B cell (primary cell): ENCODE results near the gene SSH3. TPM values are rescaled to one million over a fixed set of nuclear protein-coding genes. Genes with fewer than 3 reads are reported as not detected.

Experiments used
- ATAC-seq: fragments of 200-7000 bp; cut with Tn5 transposase; one replicate; pipeline ENCODE4 v1.10.0; 2021; ENCODE audit warnings: low read depth, mild to moderate bottlenecking, moderate number of reproducible peaks, moderate library complexity
- CTCF ChIA-PET: fragments of 350-600 bp; sonication (Branson Sonifier 250); formaldehyde crosslinking; loops from one replicate; lab custom pipeline; 2021; ENCODE audit warnings: antibody characterized with exemption, inconsistent platforms; lab: Charles Lee
- POLR2A ChIA-PET: fragments of 350-600 bp; sonication (Branson Sonifier 250); formaldehyde crosslinking; loops from one replicate; lab custom pipeline; 2021; ENCODE audit warnings: antibody characterized with exemption; lab: Charles Lee
- DNase-seq: peaks from one replicate; pipeline ENCODE4 v3.0.0; 2013
- H2AFZ ChIP-seq: 2 replicates; pipeline ENCODE4 v1.6.1; 2012; ENCODE audit warnings: mild to moderate bottlenecking, low read depth, low read length; ENCODE audit not compliant: insufficient read depth, poor library complexity, severe bottlenecking
- H3K27ac ChIP-seq, 2 donors: 1 replicate in 1 of 2; 2 replicates in 1 of 2; pipeline ENCODE4 v1.5.1; 2012 to 2013; ENCODE audit warnings: low read length in 2 of 2, mild to moderate bottlenecking in 2 of 2, moderate library complexity in 1 of 2
- H3K27me3 ChIP-seq, 4 experiments: fragments of 200-600 bp in 1 of 4; sonication (generic) in 1 of 4; replicated peaks in 1 of 4; 1 replicate in 2 of 4; 2 replicates in 2 of 4; pipeline versions ENCODE4 v1.6.1 to v1.7.0; 2013 to 2016; ENCODE audit warnings: low read length in 3 of 4, mild to moderate bottlenecking in 2 of 4, mixed read lengths in 1 of 4, moderate library complexity in 1 of 4; ENCODE audit not compliant: insufficient read depth in 4 of 4, control insufficient read depth in 3 of 4; ENCODE audit errors: control extremely low read depth in 1 of 4
- H3K36me3 ChIP-seq, 2 experiments: replicated peaks in 1 of 2; 1 replicate in 1 of 2; 2 replicates in 1 of 2; pipeline versions ENCODE4 v1.6.1 to v1.7.1; 2013; ENCODE audit warnings: low read length in 1 of 2; ENCODE audit not compliant: insufficient read depth in 2 of 2, control insufficient read depth in 1 of 2; ENCODE audit errors: control extremely low read depth in 1 of 2, extremely low read depth in 1 of 2
- H3K4me1 ChIP-seq, 2 donors: fragments of 200-600 bp in 1 of 2; sonication (generic) in 1 of 2; 1 replicate in 1 of 2; 2 replicates in 1 of 2; pipeline versions ENCODE4 v1.5.1 to v1.6.1; 2013 to 2017; ENCODE audit warnings: low read length in 2 of 2; ENCODE audit not compliant: control insufficient read depth in 2 of 2, insufficient read depth in 2 of 2
- H3K4me2 ChIP-seq: replicated peaks from 2 replicates; pipeline ENCODE3; 2012; ENCODE audit warnings: mild to moderate bottlenecking, low read depth, low read length; ENCODE audit not compliant: poor library complexity, severe bottlenecking
- H3K4me3 ChIP-seq, 5 experiments: fragments of 200-600 bp in 1 of 5; sonication (generic) in 1 of 5; 1 replicate in 3 of 5; 2 replicates in 2 of 5; pipeline versions ENCODE4 v1.5.1 to v1.7.0; 2011 to 2016; ENCODE audit warnings: low read length in 4 of 5, mild to moderate bottlenecking in 4 of 5, low read depth in 2 of 5, control low read depth in 1 of 5, moderate library complexity in 1 of 5; ENCODE audit not compliant: insufficient read depth in 1 of 5; ENCODE audit errors: control extremely low read depth in 1 of 5, extremely low read depth in 1 of 5
- H3K79me2 ChIP-seq: fragments of 200-600 bp; sonication (generic); one replicate; pipeline ENCODE4 v1.6.0; 2016; ENCODE audit warnings: low read length; ENCODE audit not compliant: control insufficient read depth, insufficient read depth
- H3K9ac ChIP-seq: fragments of 200-600 bp; sonication (generic); 2 replicates; pipeline ENCODE4 v1.6.1; 2017; ENCODE audit warnings: mild to moderate bottlenecking, low read length, moderate library complexity
- H3K9me3 ChIP-seq, 3 donors: one replicate each; pipeline versions ENCODE4 v1.6.1 to v1.7.1; 2013; ENCODE audit warnings: low read length in 2 of 3; ENCODE audit not compliant: control insufficient read depth in 2 of 3, insufficient read depth in 1 of 3; ENCODE audit errors: control extremely low read depth in 1 of 3
- H4K20me1 ChIP-seq: 2 replicates; pipeline ENCODE4 v1.6.0; 2012; ENCODE audit warnings: mild to moderate bottlenecking, low read length; ENCODE audit not compliant: insufficient read depth, control insufficient read depth, poor library complexity, severe bottlenecking
- H3K27ac Mint-ChIP-seq: one replicate; pipeline ENCODE4 v1.8.0; 2021; ENCODE audit warnings: mixed read lengths
- H3K27me3 Mint-ChIP-seq: one replicate; pipeline ENCODE4 v1.8.0; 2021; ENCODE audit warnings: mixed read lengths
- H3K4me1 Mint-ChIP-seq: one replicate; pipeline ENCODE4 v1.8.0; 2021; ENCODE audit warnings: mixed read lengths
- H3K4me3 Mint-ChIP-seq: one replicate; pipeline ENCODE4 v1.8.0; 2021; ENCODE audit warnings: mixed read lengths
- H3K9me3 Mint-ChIP-seq: one replicate; pipeline ENCODE4 v1.8.0; 2022; ENCODE audit warnings: mixed read lengths; ENCODE audit not compliant: insufficient read depth
- EZH2 ChIP-seq: IDR thresholded peaks from 2 replicates; pipeline ENCODE4 v1.6.1; 2012; ENCODE audit warnings: borderline replicate concordance, low read depth, mild to moderate bottlenecking, moderate library complexity, low read length; ENCODE audit not compliant: insufficient read depth, poor library complexity, severe bottlenecking
- WGBS: methylation state at CpG from one replicate; pipeline ENCODE4 v1.1.5; 2013; ENCODE audit warnings: missing lambda C conversion rate; ENCODE audit not compliant: insufficient coverage; 5-methylcytosine and 5-hydroxymethylcytosine counted together
- intact Hi-C: fragments of 100-400 bp; cut with micrococcal nuclease; formaldehyde crosslinking; loops from one replicate; pipeline ENCODE4 v1.10.0; 2022
- polyA plus RNA-seq: library from polyadenylated mRNA; depleted of rRNA; stranded (reverse); fragments of >200 nt; gene quantifications from 2 replicates; pipeline ENCODE4 v1.2.3, GENCODE V29; 2012
- total RNA-seq, 2 donors: library from RNA; stranded (reverse); fragments of 120-200 nt in 1 of 2; gene quantifications; 1 replicate in 1 of 2; 2 replicates in 1 of 2; pipeline versions ENCODE4 v1.2.3 to v1.2.4, GENCODE V29; 2013 to 2022
- TF ChIP-seq, protein P1 (sequence below): fragments of 200-600 bp; IDR thresholded peaks from one replicate; pipeline ENCODE4 v1.8.0; 2022; ENCODE audit warnings: antibody characterized with exemption, mild to moderate bottlenecking

Gene SSH3
- total and polyA plus RNA-seq, 2 donors (not counting 1 experiment from before 2014, with no cell fraction given): 4.0 to 7.2 TPM

DNA sequence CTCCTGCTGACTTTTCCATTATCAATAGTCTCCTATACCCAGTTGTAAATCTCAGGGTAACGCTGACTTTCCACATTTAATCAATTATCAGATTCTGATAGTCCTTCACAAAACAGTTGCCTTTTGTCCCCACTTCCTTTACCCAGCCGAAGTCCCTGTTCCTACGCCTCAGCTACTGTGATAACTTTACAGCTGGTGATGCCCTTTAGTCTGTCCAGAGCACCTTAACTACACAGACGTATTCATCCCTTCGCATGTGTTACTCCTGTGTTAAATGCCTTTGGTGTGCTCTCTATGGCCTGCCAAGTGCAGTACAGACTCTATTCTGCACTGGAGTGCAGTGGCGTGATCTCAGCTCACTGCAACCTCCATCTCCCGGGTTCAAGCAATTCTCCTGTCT is 20.2 kb downstream of the SSH3 start:
- H3K4me1 ChIP-seq: peaks cover 7% of the 10 kb centered on the region in 2 donors
- H3K36me3 ChIP-seq: peaks cover 3% of the 10 kb centered on the region in 2 experiments
- Mint-ChIP-seq H3K27me3 (no peaks in the 10 kb centered on the region), H3K4me1 (peaks cover 3% of the 10 kb centered on the region), H3K9me3 (no peaks in the 10 kb centered on the region), H3K4me3 (no peak overlapping the region), H3K27ac (no peak overlapping the region)
- ChIA-PET POLR2A (no interaction called here), CTCF (interaction anchor here (1.3 to 7.1 kb wide), 5 partner anchors 14 to 62 kb away, joined by 5 to 76 read pairs (median 14); partner anchors contain the start of gene POLD4)
- no peak overlapping the region for H3K4me2 ChIP-seq
- H3K9me3 ChIP-seq: no peaks in the 10 kb centered on the region
- H3K27me3 ChIP-seq: no peaks in the 10 kb centered on the region
- intact Hi-C loops: no loop called here
- peaks cover 38% of the 10 kb centered on the region for H3K79me2 ChIP-seq
- H3K4me3 ChIP-seq: no peak overlapping the region
- ATAC-seq (no peak), DNase-seq (no peak)
- no peaks in the 10 kb centered on the region for H4K20me1 ChIP-seq
- no peak for TF ChIP-seq EZH2
- TF ChIP-seq, protein P1, sequence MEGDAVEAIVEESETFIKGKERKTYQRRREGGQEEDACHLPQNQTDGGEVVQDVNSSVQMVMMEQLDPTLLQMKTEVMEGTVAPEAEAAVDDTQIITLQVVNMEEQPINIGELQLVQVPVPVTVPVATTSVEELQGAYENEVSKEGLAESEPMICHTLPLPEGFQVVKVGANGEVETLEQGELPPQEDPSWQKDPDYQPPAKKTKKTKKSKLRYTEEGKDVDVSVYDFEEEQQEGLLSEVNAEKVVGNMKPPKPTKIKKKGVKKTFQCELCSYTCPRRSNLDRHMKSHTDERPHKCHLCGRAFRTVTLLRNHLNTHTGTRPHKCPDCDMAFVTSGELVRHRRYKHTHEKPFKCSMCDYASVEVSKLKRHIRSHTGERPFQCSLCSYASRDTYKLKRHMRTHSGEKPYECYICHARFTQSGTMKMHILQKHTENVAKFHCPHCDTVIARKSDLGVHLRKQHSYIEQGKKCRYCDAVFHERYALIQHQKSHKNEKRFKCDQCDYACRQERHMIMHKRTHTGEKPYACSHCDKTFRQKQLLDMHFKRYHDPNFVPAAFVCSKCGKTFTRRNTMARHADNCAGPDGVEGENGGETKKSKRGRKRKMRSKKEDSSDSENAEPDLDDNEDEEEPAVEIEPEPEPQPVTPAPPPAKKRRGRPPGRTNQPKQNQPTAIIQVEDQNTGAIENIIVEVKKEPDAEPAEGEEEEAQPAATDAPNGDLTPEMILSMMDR: no peak
- no peak overlapping the region for H3K27ac ChIP-seq
- H3K9ac ChIP-seq: no peak overlapping the region
- 99% methylated on average over 5 of the region's 7 CpGs for WGBS
- no peak overlapping the region for H2AFZ ChIP-seq

GRCh38 chr11:67332081-67332691 is 28.9 kb downstream of the SSH3 start:
- intact Hi-C loops: no loop called here
- no peak overlapping the region for H3K4me2 ChIP-seq
- 97% methylated on average over 4 of the region's 6 CpGs for WGBS
- no peak for ATAC-seq
- Mint-ChIP-seq H3K27ac (no peak overlapping the region), H3K9me3 (no peaks in the 10 kb centered on the region), H3K4me1 (no peaks in the 10 kb centered on the region), H3K27me3 (no peaks in the 10 kb centered on the region), H3K4me3 (no peak overlapping the region)
- DNase-seq: no peak
- no peaks in the 10 kb centered on the region for H3K9me3 ChIP-seq
- no peaks in the 10 kb centered on the region for H3K27me3 ChIP-seq
- no peaks in the 10 kb centered on the region for H3K36me3 ChIP-seq
- TF ChIP-seq EZH2: no peak
- no peaks in the 10 kb centered on the region for H3K4me1 ChIP-seq
- no peak overlapping the region for H3K9ac ChIP-seq
- H4K20me1 ChIP-seq: no peaks in the 10 kb centered on the region
- no peak overlapping the region for H2AFZ ChIP-seq
- H3K4me3 ChIP-seq: no peak overlapping the region
- peaks cover 9% of the 10 kb centered on the region for H3K79me2 ChIP-seq
- ChIA-PET CTCF (interaction anchor here (0.6 to 2.4 kb wide), 5 partner anchors 13 to 241 kb away, joined by 3 to 10 read pairs (median 5); no protein-coding TSS in a partner anchor), POLR2A (interaction anchor here (0.6 kb wide), 1 partner anchor 102 kb away, joined by 4 read pairs; no protein-coding TSS in a partner anchor)
- H3K27ac ChIP-seq: no peak overlapping the region
